Astrocyte of the cerebellum (primary cell): ENCODE results near the gene TTLL1.
"Not testable (repeated sequence)": the region's sequence is repeated elsewhere in the genome, so short reads cannot be mapped to it uniquely, and the experiment has no call there.

Experiments used
- DNase-seq: peaks from one replicate; pipeline ENCODE4 v3.0.0-alpha.2; 2011; ENCODE audit warnings: low read depth
- H3K4me3 ChIP-seq: 2 replicates; pipeline ENCODE4 v1.5.1; 2011; ENCODE audit warnings: mild to moderate bottlenecking, low read depth, low read length, moderate library complexity
- in situ Hi-C: cut with HindIII; loops from 2 replicates; pipeline ENCODE4 v1.10.0; 2017; ENCODE audit warnings: low sequenced_read_pairs
- TF ChIP-seq, protein P1 (sequence below): IDR thresholded peaks from 2 replicates; pipeline ENCODE4 v1.5.1; 2012; ENCODE audit warnings: low read length, low read depth, moderate library complexity, mild to moderate bottlenecking; ENCODE audit errors: missing control alignments

The TTLL1 gene

DNA sequence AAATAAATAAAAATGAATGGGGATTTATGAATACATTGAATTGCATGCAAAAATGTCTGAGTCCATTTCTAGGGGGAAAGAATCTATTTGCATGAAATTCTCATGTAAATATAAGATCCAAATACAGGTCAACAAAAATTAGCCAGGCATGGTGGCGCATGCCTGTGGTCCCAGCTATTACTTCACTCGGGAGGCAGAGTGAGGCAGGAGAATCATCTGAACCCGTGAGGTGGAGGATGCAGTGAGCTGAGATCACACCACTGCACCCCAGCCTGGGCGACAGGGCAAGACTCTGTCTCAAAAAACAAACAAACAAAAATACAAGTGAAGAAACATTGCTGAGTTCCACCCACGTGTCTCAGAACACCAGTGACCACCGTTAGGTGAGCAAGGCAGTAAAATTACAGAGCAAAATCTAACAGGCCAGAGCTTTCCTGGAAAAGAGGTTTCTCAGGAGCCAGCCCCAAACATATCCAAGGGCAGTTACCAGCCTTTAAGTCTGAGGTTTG lies 91.6 kb downstream of the TTLL1 start:
- no peak for DNase-seq
- in situ Hi-C loops, result no loop called here
- TF ChIP-seq, protein P1, sequence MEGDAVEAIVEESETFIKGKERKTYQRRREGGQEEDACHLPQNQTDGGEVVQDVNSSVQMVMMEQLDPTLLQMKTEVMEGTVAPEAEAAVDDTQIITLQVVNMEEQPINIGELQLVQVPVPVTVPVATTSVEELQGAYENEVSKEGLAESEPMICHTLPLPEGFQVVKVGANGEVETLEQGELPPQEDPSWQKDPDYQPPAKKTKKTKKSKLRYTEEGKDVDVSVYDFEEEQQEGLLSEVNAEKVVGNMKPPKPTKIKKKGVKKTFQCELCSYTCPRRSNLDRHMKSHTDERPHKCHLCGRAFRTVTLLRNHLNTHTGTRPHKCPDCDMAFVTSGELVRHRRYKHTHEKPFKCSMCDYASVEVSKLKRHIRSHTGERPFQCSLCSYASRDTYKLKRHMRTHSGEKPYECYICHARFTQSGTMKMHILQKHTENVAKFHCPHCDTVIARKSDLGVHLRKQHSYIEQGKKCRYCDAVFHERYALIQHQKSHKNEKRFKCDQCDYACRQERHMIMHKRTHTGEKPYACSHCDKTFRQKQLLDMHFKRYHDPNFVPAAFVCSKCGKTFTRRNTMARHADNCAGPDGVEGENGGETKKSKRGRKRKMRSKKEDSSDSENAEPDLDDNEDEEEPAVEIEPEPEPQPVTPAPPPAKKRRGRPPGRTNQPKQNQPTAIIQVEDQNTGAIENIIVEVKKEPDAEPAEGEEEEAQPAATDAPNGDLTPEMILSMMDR, result no peak
- H3K4me3 ChIP-seq, result no peak overlapping the region

DNA sequence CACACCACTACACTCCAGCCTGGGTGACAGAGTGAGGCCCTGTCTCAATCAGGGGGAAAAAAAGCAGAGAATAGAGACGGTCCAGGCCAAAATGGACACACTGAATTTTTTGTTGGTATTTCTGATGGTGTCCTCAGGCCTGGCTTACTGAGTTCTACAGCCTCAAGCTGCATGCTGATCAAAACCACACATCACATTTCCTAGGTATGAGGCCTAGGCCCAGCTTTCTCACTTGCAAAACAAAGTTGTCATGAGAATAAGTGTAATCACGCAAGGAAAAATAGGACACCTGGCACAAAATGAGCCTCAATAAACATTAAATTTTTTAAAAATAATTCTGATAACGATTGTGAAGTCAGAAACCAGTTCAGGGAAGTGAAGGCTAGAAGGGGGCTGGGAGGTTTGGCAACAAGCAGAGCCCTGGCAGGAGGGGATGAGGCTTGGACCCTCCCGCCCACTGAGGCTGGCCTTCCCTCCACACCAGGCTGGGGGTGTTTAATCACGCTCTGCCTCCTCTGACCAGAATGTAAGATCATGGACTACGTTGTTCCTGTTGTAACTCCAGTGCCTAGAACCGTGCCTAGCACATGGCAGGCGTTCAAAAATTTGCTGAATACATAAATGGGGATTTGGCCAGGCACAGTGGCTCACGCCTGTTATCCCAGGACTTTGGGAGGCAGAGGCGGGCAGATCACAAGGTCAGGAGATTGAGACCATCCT lies 92.4 kb downstream of the TTLL1 start:
- TF ChIP-seq, protein P1, result no peak
- DNase-seq, result no peak
- in situ Hi-C loops, result no loop called here
- H3K4me3 ChIP-seq, result no peak overlapping the region

DNA sequence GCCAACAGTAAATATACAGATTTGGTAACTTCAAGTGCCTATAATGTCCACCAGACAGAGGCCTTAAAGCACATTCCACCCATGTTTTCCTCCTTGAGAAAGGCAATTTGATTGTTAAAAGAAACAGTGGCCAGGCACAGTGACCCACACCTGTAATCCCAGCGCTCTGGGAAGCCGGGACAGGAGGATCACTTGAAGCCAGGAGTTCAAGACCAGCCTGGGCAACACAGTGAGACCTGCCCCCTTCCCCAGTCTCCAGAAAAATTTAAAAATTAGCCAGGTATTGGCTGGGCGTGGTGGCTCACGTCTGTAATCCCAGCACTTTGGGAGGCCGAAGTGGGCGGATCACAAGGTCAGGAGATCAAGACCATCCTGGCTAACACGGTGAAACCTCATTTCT lies 93.5 kb downstream of the TTLL1 start:
- H3K4me3 ChIP-seq, in situ Hi-C loops, DNase-seq: not testable (repeated sequence)

DNA sequence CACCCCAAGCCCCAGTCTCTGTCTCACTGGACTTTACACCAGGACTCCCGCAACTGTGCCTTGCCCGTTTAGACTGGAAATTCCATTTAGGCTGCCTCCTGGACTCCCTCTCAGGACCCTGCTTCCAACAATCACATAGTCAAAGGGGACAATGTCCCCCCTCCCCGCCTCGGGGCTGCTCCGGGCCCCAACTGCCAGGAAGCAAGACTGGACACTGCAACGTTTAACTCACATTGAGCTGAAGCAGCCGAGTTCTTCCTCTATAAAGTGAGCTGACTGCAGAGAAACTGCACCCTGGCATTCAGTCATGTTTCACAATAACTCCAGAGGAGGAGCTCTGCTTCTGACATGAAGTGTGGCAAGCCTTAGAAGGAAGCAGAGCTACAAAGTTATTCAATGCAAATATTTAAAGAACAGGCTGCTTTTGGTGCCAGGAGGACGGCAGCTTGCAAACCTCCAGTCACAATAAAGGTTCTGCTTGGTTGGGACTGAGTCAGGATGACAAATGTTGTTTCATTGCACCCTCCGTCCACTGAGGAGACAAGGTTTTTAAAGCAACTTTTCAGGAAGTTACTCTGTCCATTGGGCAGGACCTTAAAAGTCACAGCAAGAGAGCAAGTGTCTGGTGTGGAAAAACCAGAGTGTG lies 94.2 kb downstream of the TTLL1 start:
- TF ChIP-seq, protein P1, result no peak
- peak overlapping the region; percentile 6 for H3K4me3 ChIP-seq
- in situ Hi-C loops, result no loop called here
- peak; percentile 75 for DNase-seq

DNA sequence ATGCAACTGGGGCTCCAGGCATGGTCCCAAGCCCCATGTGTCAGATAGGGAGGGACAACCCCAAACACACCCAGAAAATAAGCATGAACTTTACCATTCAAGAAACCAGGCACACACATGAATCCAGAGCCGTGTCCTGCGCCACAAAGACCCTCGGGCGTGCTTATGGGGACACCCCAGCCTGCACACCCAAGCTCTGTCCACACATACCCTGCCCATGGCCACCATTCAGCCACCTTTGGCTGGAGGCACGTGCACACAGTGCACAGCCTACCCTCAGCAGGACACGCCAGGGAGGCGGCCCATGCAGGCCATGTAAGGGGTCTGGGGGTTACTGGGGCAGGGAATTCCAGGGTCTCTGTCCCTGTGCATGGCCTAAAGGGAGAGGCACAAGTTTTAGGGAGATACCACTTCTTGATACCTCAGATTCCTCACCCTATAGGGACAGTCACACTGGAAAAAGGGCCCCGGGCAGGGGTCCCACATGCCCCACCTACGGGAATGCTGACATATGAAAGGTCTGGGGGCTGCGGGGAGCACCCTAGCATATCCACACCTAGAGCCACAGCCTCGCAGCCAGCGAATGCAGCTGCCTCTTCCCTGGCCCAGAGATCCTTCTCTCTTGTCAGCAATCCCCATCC lies 94.8 kb downstream of the TTLL1 start:
- DNase-seq, result no peak
- TF ChIP-seq, protein P1, result no peak
- in situ Hi-C loops, result no loop called here
- H3K4me3 ChIP-seq, result peak overlapping the region; percentile 6

DNA sequence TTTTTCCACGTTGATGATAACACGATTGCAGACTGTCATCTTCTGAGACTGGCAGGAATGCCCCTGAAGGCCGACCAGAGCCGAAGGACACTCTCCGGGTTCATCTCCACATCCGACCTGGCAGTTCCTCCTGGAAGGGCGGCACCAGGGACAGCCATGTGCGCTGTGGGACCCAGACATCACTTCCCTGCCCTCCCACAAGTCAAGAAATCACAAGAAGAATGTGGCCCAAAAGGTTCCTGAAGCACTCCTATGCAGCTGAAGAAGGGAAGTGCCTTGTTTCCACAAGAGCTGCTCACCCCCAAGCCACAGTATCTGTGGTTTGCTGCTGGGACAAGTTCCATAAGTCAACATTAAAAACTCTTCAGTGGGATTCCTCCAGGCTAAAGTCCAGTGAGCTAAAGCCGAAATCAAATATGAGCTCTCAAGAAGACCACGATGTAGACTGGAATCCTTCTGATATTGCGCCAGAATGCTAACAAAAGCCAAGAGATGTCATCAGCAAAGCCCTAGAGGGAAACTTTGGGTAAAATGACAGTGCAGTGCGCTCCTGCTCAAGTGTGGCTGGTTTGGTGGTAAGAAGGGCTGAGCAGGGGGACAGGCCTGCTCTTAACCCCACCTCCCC lies 95.4 kb downstream of the TTLL1 start:
- no peak for DNase-seq
- in situ Hi-C loops, result no loop called here
- H3K4me3 ChIP-seq, result no peak overlapping the region
- TF ChIP-seq, protein P1, result no peak
